HG03060 (cell line): ENCODE data around the gene PNMT.
A peak's percentile ranks its signal among the peaks of the same experiment; 100 is the strongest.
"Not testable (repeated sequence)": the region's sequence is repeated elsewhere in the genome, so short reads cannot be mapped to it uniquely, and the experiment has no call there.

Source experiments
- ATAC-seq: cut with Tn5 transposase; IDR thresholded peaks from one replicate; pipeline ENCODE4 v1.9.1; 2021; ENCODE audit warnings: low read depth, moderate number of reproducible peaks; ENCODE audit not compliant: unreplicated experiment

The PNMT gene

GRCh38 chr17:39683295-39683939, 15.2 kb downstream of the PNMT start:
- no peak for ATAC-seq

GRCh38 chr17:39684369-39685192, 16.3 kb downstream of the PNMT start:
- ATAC-seq = no peak

GRCh38 chr17:39687101-39687545, 18.9 kb downstream of the PNMT start:
- ATAC-seq = no peak

GRCh38 chr17:39687546-39688474, 19.6 kb downstream of the PNMT start, which contains the start of gene PGAP3:
PGAP3 (minus strand) TSS chr17:39688057; CDS start chr17:39688014, 43 bp downstream.
- ATAC-seq = peak; percentile 72

GRCh38 chr17:39688475-39688835, 20.2 kb downstream of the PNMT start:
- ATAC-seq = no peak

- ATAC-seq = no peak
Measured at GRCh38 chr17:39688945-39689344, 20.7 kb downstream of the PNMT start.

DNA sequence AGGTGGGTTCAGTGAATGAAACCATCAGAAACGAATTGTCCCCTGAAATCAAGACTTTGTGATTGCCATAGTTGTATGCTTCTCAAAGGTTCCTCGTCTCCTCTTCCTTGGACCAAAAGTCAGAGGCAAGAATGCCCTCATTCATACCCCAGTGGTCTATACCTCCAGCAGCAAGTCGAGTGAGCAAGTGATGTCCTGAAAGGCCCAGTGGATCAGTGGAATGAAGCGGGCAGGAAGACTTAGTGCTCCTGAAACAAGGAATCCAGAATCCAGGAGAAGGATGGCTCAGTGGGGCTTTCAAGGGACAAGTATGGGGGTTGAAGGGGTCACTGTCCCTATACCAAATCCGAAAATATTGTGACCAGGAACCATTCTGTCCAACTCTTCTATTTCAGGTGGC, 26.3 kb downstream of the PNMT start:
- no peak for ATAC-seq

GRCh38 chr17:39695089-39695474, 26.8 kb downstream of the PNMT start:
- no peak for ATAC-seq

- ATAC-seq = no peak
Measured at GRCh38 chr17:39696731-39697130, 28.5 kb downstream of the PNMT start.

DNA sequence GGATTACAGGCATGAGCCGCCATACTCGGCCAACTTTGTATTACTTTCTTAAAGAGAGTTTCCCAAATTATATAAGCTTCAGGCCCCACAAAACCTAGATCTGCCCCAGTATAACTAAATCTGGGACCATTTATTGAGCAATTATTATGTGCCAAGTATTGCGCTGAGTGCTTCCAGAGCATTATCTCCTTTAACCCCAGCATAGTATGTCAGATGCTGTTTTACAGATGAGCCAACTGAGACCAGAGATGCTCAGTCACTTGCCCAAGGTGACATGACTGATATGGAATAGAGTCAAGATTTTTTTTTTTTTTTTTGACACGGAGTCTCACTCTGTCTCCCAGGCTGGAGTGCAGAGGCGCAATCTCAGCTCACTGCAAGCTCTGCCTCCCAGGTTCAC, 29.7 kb downstream of the PNMT start:
- no peak for ATAC-seq

DNA sequence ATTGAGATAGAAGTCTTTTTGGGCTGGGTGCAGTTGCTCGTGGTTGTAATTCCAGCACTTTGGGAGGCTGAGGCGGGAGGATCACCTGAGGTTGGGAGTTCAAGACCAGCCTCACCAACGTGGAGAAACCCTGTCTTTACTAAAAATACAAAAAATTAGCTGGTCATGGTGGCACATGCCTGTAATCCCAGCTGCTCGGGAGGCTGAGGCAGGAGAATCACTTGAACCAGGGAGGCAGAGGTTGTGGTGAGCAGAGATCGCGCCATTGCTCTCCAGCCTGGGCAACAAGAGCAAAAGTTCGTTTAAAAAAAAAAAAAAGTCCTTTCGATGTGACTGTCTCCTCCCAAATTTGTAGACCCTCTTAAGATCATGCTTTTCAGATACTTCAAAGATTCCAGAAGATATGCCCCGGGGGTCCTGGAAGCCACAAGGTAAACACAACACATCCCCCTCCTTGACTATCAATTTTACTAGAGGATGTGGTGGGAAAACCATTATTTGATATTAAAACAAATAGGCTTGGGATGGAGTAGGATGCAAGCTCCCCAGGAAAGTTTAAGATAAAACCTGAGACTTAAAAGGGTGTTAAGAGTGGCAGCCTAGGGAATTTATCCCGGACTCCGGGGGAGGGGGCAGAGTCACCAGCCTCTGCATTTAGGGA, 31.0 kb downstream of the PNMT start:
- not testable (repeated sequence) for ATAC-seq

- no peak for ATAC-seq
Measured at GRCh38 chr17:39699818-39700147, 31.5 kb downstream of the PNMT start, which contains the start of gene ERBB2. ERBB2 (plus strand) TSS chr17:39700064; CDS start chr17:39700239, 175 bp downstream.

- ATAC-seq = no peak
Measured at GRCh38 chr17:39700148-39700987, 32.1 kb downstream of the PNMT start.

- no peak for ATAC-seq
Measured at GRCh38 chr17:39701012-39701783, 32.9 kb downstream of the PNMT start.

- ATAC-seq = no peak
Measured at GRCh38 chr17:39701784-39702422, 33.6 kb downstream of the PNMT start.

GRCh38 chr17:39702901-39703893, 34.9 kb downstream of the PNMT start:
- ATAC-seq = no peak

DNA sequence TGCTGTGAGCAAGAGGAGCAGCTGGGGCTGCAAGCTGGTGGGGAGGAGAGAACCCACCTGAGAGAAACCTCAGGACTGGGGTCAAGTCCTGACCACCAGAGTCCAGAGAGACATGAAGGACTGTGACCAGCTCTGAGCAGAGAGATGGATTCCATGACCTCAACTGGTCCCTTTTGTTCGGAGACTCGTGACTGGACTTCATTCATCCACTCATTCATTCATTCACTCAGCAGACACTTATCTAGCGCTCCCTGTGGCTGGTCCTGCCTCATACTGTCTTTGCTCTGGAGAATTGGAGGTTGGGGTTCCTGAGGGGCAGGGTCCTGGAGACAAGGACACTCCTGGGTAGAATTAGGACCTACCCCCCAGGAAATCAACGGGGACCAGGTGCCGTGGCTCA, 35.7 kb downstream of the PNMT start:
- ATAC-seq = no peak
